T-helper 22 cell (primary cell): Measurements from ENCODE around the gene KCTD4.
"Not testable (repeated sequence)": the region's sequence is repeated elsewhere in the genome, so short reads cannot be mapped to it uniquely, and the experiment has no call there.

Experiments used
- DNase-seq: peaks from one replicate; pipeline ENCODE4 v3.0.0-alpha.2; 2020; ENCODE audit warnings: low read depth

The KCTD4 gene

DNA sequence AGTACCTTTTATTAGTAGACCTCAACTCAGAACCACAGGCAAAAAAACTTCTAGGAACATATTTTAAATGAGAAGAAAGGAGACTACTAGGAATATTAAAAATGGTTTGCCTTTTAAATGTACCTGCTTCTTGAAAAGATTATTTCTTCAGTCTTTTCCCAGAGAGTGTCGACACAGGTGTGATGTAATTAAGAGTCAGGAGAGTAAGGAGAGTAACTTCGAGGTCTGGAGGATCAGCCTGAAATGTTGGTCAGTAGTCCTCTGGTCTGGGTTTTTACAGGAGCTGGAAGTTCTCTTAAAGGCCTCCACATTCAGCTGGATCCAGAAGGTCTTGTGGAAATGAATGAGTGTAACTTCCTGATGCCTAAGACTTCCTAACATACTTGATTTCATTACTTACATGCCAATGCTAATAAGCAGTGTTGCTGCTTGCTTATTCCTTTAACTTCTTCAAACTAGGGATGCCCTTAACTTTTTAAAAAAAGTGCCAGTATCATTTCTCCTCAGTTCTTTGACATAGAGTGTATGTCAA lies at the start of gene KCTD4:
TSS of gene KCTD4 (minus strand) at position 345 of the 532 bp plus-strand sequence. CDS start 6,478 bp downstream, outside the sequence.
- DNase-seq, result no peak

DNA sequence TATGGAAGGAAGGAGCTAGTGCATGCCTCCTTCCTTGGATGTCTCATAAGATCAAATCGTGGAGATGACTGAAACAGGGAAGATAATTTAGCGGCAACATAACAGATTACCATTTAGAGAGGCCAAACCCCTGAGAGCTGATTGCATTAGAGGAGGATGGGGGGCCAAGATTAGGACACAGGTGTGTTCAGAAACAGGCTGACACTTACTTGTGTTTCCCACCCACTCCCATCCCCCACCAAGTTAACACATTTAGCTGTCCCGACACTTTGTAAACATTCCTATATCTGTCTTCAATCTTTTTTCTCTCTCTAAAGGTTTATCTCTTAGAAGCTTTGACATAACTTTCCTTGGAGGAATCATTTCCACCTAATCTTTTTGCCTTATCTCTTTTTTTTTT lies 48.8 kb upstream of the KCTD4 start:
- DNase-seq, result no peak

DNA sequence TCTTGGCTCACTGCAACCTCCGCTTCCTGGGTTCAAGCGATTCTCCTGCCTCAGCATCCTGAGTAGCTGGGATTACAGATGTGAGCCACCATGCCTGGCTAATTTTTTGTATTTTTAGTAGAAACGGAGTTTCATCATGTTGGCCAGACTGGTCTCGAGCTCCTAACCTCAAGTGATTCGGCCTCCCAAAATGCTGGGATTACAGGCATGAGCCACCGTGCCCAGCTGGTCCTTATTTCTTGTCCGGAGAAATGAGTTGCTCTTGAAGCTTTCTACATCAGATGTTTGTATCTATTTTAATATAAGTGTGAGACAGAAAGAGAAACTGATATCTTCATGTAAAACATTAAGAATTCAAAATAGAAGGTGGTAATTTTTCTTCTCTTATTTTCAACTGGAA lies 43.9 kb upstream of the KCTD4 start:
- DNase-seq, result not testable (repeated sequence)

DNA sequence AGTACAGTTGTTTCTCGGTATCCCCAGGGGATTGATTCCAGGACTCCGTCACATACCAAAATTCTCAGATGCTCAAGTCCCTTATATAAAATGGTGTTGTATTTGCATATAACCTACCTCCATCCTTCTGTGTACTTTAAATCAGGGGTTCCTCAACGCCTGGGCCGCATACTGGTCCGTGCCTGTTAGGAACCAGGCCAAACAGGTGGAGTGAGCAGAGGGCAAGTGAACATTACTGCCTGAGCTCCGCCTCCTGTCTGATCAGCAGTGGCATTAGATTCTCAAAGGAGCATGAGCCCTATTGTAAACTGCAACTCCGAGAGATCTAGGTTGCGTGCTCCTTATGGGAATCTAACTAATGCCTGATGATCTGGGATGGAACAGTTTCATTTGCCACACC lies 42.2 kb upstream of the KCTD4 start:
- no peak for DNase-seq

DNA sequence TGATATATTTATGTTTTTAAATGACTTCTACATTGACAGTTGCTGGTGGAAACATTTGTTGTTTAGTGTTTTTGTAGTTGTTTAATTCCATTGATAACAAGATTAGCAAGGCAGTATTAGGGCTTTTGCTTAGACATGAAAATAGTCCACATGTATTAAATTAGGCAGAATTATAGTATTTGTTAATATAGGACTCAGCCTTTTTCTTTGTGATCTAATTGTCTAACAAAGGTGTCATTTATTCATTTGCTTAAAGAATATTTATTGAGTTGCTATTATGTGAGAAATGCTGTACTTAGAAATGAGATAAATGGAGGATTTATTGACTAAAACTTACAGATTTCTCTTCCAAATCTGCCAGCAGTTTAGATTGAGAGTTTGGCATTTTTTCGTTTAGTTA lies 41.7 kb upstream of the KCTD4 start:
- DNase-seq, result no peak

DNA sequence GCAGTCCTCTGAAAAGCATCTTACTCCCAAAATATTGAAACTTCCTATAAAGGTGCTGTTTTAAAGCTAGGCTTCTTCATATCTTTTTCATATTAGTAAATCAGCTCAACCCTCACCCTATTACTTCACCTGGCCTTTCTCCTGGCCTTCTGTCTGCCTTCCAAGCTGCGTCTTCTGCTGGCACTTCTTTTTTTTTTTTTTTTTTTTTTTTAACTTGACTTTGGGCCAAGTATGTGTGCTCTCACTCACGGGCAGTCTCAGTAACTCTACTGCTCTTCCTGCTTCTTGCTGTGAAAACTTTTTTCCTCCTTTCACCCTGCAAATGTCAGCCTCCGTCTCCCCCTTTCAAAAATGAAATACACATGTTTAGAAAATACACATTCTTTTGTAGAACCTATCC lies 41.2 kb upstream of the KCTD4 start:
- DNase-seq, result no peak

DNA sequence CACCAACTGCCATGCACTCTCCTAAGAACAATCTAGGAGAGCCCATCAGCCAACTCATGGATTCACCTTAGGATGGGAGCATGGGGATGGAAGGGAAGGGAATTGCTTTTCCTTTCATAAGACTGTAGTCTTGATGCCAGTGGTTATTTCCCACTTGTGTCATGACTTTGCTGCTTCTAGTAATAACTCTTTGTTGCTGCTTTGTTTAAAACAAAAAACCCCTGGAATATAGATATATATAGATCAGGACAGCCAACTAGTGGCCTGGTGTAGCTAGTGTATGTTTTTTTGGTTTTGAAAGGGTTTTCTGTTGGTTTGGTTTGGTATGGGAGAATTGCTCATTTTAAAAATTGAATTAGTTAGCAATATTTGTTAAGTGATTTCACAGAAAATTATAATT lies 39.3 kb upstream of the KCTD4 start:
- no peak for DNase-seq

DNA sequence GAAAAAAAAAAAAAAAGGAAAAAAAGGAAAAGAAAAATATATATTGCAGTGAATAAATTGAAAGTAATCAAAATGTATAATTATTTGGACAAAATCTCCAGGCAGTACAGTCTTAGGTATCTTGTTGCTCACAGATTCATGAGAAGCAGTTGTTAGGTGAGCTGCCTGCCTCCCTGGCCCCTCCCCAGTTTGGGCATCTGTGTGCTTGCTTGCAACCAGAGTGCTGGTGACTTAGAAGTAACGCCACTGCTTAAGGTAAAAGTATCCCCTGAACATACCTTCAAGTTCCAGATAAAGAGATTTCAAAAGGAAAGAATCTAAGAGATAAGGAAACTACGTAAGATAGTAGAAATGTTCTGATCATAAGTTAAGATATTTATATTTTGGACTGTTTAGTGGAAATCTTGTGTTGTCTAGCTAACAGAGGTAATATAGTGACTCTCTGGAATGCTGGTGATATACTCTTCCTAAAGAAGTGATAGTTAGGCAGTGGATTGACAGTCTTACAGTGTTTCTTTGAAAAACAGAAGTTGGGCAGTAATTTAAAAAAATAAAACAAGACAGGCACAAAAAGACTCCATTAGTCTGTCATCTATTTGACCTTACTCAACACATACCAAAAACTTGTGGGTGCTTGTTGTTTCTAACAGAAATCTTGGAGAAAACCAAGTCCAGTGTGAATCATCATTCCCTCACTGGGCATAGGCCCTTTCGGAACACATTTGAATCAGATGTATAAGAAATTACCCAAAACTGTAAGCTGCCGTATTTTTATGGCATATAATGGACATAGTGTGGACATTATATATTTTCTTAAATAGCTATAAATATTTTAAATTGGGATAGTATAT lies 38.3 kb upstream of the KCTD4 start:
- no peak for DNase-seq

DNA sequence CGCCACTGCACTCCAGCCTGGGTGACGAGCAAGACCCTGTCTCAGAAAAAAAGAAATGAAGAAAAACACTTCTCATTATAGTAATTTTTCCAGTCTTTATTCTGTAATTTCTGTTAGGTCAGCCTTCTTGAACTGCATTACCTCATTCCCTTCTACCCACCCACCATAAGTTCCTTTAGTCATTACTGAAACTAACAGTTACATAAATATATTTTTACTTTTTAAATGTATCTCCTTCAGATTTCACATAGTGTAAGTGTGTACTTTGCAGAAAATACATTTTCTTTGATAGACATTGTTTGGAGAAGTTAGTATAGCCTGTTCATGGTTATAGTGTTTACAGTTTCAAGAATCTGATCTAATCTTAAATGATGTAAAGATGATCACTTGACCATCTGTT lies 31.7 kb upstream of the KCTD4 start:
- no peak for DNase-seq

DNA sequence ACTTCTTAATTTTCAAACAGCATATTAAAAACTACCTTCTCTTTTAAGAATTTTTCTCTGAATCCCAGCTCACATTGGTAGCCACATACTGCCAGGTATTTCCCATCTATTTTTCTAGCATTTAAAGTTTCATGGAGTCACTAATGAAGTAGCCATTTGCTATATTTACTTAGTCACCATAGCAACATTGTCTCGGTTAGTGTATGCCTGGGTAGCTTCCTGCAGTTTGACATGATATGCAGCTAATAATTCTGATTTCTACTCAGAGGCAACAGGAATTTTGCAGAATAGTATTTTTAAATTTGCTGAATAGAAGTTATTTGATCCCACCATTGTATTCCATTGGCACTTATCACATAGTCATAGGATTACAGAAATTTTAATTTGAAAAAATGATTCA lies 30.9 kb upstream of the KCTD4 start:
- DNase-seq, result no peak

DNA sequence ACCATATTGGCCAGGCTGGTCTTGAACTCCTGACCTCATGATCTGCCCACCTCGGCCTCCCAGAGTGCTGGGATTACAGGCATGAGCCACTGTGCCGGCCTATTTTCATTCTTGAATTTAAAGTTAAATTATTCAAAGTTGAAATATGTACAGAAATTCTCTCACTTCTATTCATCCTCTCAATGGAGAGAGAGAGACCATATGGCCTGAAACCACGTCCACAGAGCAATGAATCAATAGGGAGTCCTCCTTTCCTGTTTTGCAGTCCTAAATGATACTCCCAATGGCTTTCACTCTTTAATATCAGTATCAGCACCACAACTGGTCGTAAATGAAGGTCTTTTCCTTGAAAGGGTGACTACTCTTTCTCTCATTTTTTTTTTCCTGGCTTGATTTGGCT lies 30.5 kb upstream of the KCTD4 start:
- DNase-seq, result no peak

DNA sequence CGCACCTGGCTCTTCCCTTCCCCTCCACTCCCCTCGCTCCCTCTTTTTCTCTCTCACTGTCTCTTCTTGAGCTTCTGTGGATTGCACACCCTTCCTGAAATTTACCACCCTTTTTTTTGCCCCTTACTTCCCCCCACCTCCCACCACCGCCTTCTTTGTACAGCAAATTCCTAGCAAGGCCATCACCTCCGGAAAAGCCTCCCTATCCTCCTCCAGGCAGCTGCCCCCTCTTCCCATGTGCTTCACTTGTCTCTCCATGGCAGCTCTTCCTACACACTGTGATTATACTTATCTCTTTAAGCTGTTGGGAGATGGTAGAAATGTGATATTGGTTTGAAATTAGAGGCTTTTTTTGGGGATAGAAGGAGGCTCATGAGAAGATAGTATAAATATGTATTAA lies 28.3 kb upstream of the KCTD4 start:
- DNase-seq, result no peak

DNA sequence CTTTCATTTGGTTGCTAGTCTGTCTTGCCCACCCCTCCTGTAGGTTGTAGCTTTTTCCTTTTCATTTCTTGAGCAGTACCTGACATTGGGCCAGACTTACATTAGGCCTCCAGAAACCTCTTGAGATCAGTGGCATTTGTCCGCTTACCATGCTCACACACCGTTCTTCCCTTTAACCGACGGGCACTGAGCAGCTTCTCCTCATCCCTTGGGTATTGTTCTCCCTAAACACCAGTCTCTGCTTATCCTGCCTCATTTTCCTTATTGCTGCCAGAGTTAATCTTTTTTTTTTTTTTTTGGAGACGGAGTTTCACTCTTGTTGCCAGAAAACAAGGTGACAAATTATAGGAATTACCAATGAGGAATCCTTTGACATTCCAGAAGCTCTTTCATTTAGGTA lies 27.2 kb upstream of the KCTD4 start:
- no peak for DNase-seq

DNA sequence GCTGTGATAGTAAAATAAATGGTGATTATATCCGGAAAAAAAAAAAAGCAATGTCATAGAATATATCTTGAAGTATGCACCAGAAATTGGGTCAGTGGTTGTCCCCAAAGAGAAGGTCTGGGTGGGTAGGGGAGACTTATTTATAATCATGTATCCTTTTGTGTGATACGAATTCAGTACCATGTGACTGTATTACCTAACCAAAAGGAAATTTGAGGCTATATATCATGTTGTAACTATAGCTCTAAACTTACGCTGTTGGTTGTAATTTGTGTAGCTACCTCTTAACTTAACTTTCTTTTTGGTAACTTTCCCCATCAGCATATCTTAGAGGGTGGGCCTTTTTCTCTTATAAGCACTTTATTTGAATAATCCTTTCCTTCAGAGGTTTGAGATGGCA lies 25.2 kb upstream of the KCTD4 start:
- DNase-seq, result no peak

DNA sequence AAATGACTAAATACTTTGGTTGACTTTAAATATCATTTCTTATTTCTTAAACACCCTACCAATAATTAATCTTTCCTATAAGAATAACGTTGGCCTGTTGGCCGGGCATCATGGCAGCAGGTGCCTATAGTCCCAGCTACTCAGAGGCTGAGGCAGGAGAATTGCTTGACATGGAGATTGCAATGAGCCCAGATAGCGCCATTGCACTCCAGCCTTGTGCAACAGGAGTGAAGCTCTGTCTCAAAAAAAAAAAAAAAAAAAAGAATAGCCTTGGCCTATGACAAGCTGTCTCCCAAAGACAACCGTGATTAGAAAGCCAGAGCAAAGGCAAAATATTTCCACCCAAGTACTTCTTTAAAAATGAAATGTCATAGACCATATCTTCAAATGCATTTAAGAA lies 24.5 kb upstream of the KCTD4 start:
- no peak for DNase-seq

DNA sequence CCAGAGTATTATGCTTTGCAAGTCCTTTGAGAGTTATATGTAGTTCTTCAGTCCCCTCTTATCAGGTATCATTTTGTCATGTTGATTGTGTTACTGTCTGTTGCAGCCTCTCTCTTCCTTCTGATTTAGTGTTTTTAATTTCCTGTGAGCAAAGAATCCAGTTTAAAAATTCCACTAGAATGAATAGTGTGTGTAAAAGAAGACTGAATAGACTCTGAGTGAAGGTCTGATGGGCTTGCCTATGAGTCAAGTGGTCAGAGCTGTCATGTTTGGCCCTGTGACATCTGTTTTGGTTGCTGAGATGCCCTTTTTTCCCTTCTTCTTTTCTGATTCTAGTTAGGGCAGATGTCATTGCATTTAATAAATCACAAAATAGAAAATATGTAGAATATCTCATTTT lies 23.3 kb upstream of the KCTD4 start:
- DNase-seq, result no peak

DNA sequence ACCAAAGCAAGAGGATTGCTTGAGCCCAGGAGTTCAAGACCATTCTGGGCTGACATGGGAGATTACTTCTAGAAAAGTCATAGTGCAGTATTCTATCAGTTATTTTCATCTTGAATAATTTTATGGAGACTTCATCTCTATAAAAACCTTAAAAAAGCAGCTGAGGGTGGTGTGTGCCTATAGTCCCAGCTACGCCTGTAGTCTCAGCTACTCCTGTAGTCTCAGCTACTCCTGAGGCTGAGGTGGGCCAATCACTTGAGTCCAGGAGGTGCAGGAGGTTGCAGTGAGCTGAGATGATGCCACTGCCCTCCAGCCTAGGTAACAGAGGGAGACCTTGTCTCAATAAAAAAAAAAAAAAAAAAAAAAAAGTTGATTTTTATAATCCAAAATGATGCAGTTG lies 22.1 kb upstream of the KCTD4 start:
- no peak for DNase-seq

DNA sequence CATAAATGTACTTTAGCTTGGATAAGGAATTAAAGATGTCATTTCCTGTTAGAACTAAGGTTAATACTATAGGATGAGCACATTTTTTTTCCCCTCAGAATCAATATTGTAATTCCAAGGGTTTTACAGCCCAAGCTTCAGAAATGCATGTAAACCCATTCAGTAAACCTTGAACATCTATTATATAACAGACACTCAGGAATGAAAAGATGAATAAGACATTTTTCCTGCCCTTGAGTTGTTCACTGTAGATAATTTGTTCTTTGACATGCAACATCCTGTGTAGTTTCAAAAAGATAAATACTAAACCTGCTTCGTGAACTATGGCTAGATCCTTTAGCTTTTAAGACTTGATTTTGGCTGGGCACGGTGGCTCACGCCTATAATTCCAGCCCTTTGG lies 21.7 kb upstream of the KCTD4 start:
- DNase-seq, result no peak

DNA sequence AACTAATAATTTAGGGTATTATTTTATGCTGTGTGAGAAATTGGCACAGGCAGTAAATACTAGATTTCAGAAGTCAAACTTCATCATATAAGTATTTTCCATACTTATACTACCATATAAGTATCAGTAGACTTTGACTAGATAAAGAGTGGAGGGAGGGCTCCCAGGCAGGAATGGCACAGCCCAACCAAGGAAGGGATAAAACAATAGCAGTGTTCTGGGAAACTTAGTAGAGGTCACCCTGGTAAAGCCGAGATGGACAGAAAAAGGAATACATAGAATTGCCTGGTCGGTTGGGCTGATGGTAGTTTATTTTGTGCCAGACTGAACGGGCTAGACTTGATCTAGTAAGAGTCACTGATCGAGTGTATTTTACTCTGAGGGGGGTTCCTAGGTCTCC lies 19.6 kb upstream of the KCTD4 start:
- no peak for DNase-seq

DNA sequence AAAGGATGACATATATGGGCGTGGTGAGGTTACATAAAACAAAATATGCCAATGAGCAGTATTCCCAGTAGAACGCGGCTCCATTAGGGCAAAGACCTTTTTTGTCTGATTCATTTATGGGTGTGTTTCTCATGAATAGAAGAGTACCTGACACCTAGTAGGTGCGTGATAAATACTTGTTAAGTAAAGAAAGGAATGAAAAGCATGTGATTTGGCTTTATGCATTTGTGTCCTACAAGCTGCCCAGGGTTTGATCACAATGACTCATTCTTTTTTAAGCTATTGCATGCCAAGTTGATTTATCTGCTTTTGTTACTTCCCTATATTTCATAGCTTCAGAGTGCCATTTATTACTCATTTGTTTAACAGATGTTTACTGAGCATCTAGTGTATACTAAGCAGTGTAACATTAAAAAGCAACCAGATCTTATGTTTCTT lies 19.1 kb upstream of the KCTD4 start:
- no peak for DNase-seq

DNA sequence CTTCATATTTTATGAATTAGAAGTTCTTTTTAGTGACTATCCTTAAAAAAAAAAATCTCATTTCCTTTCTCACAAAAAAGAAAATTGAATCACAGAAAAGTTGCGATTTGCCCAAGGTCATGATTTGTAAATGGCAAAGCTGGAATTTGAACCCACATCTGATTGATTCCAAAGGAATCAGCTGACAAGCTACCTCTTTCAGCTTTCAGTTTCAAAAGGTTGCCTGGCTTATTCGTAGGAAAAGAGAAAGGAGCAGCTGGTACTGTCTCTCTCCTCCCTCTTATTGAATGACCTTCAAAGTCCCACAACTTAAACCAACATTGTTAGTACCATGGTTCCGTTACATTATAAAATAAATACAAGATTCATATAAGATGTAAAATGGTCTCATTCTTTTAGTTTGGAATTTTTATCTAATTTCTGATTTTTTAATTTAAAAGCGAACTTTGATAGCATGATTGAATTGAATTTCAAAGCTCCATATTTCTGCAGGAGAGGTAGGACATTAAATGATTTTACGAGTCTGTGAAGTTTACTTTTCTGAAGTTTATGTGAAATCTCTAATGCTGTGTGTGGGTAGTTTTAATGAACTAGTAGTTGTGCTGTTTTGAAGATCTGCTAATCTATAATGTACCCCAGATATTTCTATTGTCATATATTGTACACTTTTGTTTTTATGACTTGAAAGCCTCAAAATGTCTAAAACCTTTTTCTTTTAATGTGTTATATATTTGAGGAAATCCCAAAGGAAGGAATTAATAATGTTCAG lies 18.5 kb upstream of the KCTD4 start:
- DNase-seq, result no peak

DNA sequence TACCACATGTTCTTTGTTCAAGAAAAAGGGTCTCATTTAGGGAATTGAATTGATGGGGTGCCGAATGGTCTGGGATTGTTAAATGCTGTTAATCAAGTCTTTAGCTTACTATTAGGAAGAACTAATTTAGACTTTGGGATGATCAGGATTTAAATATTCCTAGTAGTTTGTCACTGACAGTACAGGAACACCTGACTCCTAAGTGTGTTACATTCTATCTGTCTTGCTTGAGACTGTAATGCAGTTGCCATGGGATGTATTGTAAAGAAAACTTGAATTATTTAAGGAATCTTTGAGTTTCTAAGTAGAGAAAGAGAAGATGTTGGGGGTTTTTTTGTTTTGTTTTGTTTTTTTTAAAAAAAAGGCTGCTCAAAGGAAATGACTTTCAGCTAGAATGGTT lies 17.8 kb upstream of the KCTD4 start:
- DNase-seq, result no peak

DNA sequence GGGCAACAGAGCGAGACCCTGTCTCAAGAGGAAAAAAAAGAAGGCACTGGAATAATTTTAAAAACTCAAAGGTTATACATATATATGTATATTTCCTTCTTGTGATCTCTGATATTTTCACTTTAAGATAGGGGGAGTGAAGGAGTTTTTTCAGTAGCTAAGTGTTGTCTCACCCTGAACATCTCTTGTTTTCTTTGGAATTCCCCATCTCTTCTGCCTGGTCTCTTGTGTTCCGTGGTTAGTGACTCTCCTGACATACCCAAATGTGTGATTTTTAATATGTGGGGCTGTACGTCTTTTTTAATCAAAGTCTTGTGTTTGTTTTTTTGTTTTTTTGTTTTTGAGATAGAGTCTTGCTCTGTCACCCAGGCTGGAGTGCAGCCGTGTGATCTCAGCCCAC lies 15.3 kb upstream of the KCTD4 start:
- no peak for DNase-seq
